Lung (tissue), 12 donors: ENCODE measurements around the gene TBC1D4. TPM values are rescaled to one million over a fixed set of nuclear protein-coding genes. Genes with fewer than 3 reads are reported as not detected.

ENCODE experiments used
- ATAC-seq: fragments of 200-7000 bp; cut with Tn5 transposase; one replicate; pipeline ENCODE4 v1.9.1; 2020; ENCODE audit warnings: moderate number of reproducible peaks; ENCODE audit not compliant: insufficient read depth, low FRiP score
- DNase-seq, 3 donors: peaks; one replicate each; pipeline ENCODE4 v3.0.0-alpha.2; 2013 to 2017
- H3K27ac ChIP-seq, 2 donors: one replicate each; pipeline ENCODE4 v1.5.1; 2013; ENCODE audit warnings: mild to moderate bottlenecking in 2 of 2, moderate library complexity in 2 of 2, control low read depth in 1 of 2, inconsistent platforms in 1 of 2, low read depth in 1 of 2, low read length in 1 of 2
- H3K27me3 ChIP-seq, 3 donors: one replicate each; pipeline ENCODE4 v1.5.1; 2013; ENCODE audit warnings: low read length in 2 of 3; ENCODE audit not compliant: control insufficient read depth in 3 of 3, insufficient read depth in 3 of 3
- H3K36me3 ChIP-seq, 4 donors: one replicate each; pipeline ENCODE4 v1.5.1; 2013; ENCODE audit warnings: low read length in 4 of 4, mild to moderate bottlenecking in 1 of 4, moderate library complexity in 1 of 4; ENCODE audit not compliant: control insufficient read depth in 4 of 4, insufficient read depth in 4 of 4
- H3K4me1 ChIP-seq, 5 donors: one replicate each; pipeline ENCODE4 v1.5.1; 2013; ENCODE audit warnings: low read length in 5 of 5, mild to moderate bottlenecking in 2 of 5, moderate library complexity in 1 of 5; ENCODE audit not compliant: control insufficient read depth in 5 of 5, insufficient read depth in 5 of 5
- H3K4me3 ChIP-seq: one replicate; pipeline ENCODE4 v1.5.1; 2013; ENCODE audit warnings: mild to moderate bottlenecking, control low read depth, moderate library complexity
- H3K9ac ChIP-seq, 2 donors: one replicate each; pipeline ENCODE4 v1.5.1; 2013; ENCODE audit warnings: low read length in 2 of 2, control low read depth in 1 of 2; ENCODE audit not compliant: insufficient read depth in 1 of 2
- H3K9me3 ChIP-seq, 4 donors: one replicate each; pipeline ENCODE4 v1.5.1; 2013; ENCODE audit warnings: low read length in 3 of 4, mild to moderate bottlenecking in 1 of 4, moderate library complexity in 1 of 4; ENCODE audit not compliant: control insufficient read depth in 4 of 4, insufficient read depth in 3 of 4
- WGBS, 2 donors: extraction: QIAGEN DNeasy Blood & Tissue Kit; methylation state at CpG; one replicate each; pipeline ENCODE4 v1.1.7; 2013; 5-methylcytosine and 5-hydroxymethylcytosine counted together
- polyA plus RNA-seq, 2 donors: library from polyadenylated mRNA; stranded (reverse); fragments of 200-250 nt; gene quantifications; one replicate each; pipeline ENCODE4 v1.2.1, GENCODE V29; 2013
- total RNA-seq, 2 donors: library from RNA; depleted of rRNA in 1 of 2; stranded (reverse); fragments of >200 nt in 1 of 2; gene quantifications; one replicate each; pipeline ENCODE4 v1.2.1, GENCODE V29; 2014 to 2021
- TF ChIP-seq, protein P1 (sequence below): IDR thresholded peaks from 2 replicates; pipeline ENCODE4 v1.5.1; 2012; ENCODE audit warnings: mild to moderate bottlenecking; ENCODE audit errors: control extremely low read depth, extremely low read depth
- donor health status: control.
- donor health status: control.
- donor health status: Bipolar disorder and iron deficiency.
- donor health status: healthy.
- donor health status: DM: yes; HTN: yes; CAD: no.

TBC1D4 gene
- total and polyA plus RNA-seq, 4 donors, result 4.3 to 26.4 (median 14.0) TPM

DNA sequence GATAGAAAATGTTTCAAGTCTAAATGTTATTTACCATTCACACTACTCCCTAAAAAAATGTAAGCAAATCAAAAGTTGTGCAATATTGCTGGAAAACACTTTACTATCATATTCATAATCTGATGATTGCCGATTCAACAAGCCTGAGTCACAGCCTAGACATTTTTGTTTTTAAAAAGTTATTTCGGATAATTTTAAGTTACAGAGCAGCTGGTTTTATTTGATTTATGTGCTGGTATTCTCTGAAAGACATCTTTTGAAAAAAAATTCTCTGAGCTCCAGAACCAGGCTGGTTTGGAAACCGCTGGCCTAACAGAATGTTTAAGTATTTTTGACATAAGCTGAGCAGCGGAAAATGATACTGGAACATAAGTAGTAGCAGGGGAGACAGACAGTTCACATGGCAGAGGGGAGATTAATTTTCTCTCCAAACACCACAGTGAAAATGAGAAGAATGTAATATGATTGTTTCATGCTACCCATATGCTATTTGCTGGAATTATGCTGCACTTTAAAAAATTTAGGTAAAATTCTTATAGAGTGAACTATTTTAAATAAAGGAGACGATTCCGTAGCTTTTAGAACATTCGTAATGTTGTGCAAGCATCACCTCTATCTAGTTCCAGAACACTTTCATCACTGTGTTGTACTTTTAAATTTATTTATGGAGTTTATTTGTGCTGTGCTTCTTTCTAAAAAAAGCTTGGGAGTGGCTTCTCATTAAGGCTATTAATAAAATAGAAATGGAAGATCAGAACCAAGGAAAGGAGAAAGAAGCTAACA is 36.1 kb downstream of the TBC1D4 start:
- TF ChIP-seq, protein P1, sequence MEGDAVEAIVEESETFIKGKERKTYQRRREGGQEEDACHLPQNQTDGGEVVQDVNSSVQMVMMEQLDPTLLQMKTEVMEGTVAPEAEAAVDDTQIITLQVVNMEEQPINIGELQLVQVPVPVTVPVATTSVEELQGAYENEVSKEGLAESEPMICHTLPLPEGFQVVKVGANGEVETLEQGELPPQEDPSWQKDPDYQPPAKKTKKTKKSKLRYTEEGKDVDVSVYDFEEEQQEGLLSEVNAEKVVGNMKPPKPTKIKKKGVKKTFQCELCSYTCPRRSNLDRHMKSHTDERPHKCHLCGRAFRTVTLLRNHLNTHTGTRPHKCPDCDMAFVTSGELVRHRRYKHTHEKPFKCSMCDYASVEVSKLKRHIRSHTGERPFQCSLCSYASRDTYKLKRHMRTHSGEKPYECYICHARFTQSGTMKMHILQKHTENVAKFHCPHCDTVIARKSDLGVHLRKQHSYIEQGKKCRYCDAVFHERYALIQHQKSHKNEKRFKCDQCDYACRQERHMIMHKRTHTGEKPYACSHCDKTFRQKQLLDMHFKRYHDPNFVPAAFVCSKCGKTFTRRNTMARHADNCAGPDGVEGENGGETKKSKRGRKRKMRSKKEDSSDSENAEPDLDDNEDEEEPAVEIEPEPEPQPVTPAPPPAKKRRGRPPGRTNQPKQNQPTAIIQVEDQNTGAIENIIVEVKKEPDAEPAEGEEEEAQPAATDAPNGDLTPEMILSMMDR, result no peak
- H3K4me3 ChIP-seq, result no peak overlapping the region
- ATAC-seq (no peak), DNase-seq (peak in 2 of 3 donors; percentile 76 to 84)
- H3K4me1 ChIP-seq, result peaks cover 0 to 31% (median 7%) of the 10 kb centered on the region in 5 donors
- WGBS, 2 donors, result 64 to 85% methylated on average over 7 of the region's 7 CpGs
- no peaks in the 10 kb centered on the region for H3K27me3 ChIP-seq
- H3K9me3 ChIP-seq, result no peaks in the 10 kb centered on the region
- H3K9ac ChIP-seq, result peak overlapping the region in 1 of 2 donors; percentile 0
- H3K36me3 ChIP-seq, result peaks cover 0 to 2% (median 0%) of the 10 kb centered on the region in 4 donors
- H3K27ac ChIP-seq, result peak overlapping the region in 1 of 2 donors; percentile 86

DNA sequence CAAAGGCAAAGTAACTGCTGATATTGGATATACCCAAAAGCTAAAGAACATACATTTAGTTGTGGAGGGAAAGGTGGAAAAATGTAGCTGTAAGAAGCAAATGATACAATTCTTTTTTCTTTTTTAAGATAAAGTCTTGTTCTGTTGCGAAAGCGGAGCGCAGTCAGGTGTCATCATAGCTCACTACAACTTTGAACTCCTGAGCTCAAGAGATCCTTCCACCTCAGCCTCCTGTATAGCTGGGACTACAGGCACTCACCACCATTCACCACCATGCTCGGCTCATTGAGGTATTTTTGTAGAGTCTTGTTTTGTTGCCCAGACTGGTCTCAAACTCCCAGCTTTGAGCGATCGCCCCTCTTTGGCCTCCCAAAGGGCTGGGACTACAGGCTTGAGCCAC is 38.0 kb downstream of the TBC1D4 start:
- Histone ChIP-seq H3K27ac (peak overlapping the region in 1 of 2 donors; percentile 0), H3K36me3 (no peaks in the 10 kb centered on the region), H3K4me3 (no peak overlapping the region), H3K4me1 (peaks cover 0 to 31% (median 10%) of the 10 kb centered on the region in 5 donors), H3K9ac (no peak overlapping the region), H3K27me3 (no peaks in the 10 kb centered on the region), H3K9me3 (no peaks in the 10 kb centered on the region)
- DNase-seq, result no peak
- no peak for ATAC-seq
- TF ChIP-seq, protein P1, result no peak
- WGBS, 2 donors, result 96 to 97% methylated on average over 6 of the region's 6 CpGs

DNA sequence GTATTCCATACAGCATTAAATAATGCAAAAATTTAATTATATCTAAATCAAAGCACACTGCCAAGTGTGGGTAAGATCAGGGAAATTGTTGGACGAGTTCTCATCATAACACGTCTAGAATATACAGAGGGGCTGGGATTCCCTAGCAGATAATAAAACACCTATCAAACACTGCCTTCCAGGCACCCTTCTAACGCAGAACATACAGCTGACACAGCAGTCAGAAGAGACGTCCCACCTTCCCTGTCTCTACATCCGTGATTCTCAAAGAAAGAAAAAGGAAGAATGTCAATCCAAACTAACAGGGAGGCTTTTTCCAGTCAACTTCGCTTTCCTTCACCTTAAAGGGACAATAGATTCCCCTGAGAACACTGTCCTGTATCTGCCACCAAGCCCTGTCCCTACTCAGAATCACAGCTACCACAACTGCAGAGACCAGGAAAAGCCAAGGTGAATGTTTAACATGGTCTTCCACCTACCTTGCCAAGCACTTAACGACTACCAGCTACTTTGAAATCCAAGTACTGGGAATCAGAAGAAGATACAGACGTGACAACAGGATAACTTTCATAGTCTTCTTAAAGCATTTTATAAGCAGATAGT is 38.5 kb downstream of the TBC1D4 start:
- ATAC-seq (no peak), DNase-seq (no peak)
- Histone ChIP-seq H3K4me1 (peaks cover 0 to 31% (median 10%) of the 10 kb centered on the region in 5 donors), H3K27me3 (no peaks in the 10 kb centered on the region), H3K27ac (peak overlapping the region in 1 of 2 donors; percentile 73), H3K9me3 (no peaks in the 10 kb centered on the region), H3K9ac (no peak overlapping the region), H3K4me3 (no peak overlapping the region), H3K36me3 (no peaks in the 10 kb centered on the region)
- TF ChIP-seq, protein P1, result no peak
- WGBS, 2 donors, result 81% methylated on average over 8 of the region's 8 CpGs
